ENCODE data around the gene RAP2C.
"Not testable (repeated sequence)": the region's sequence is repeated elsewhere in the genome, so short reads cannot be mapped to it uniquely, and the experiment has no call there.

RAP2C gene

GRCh38 chrX:132199941-132200340 lies 19.3 kb downstream of the RAP2C start:
- no peak for DNase-seq (ENCODE audit: low read depth)

GRCh38 chrX:132193872-132194574 lies 25.2 kb downstream of the RAP2C start:
- DNase-seq (ENCODE audit: low read depth) = no peak

GRCh38 chrX:132191938-132192337 lies 27.3 kb downstream of the RAP2C start:
- DNase-seq (ENCODE audit: low read depth) = no peak

- no peak for DNase-seq (ENCODE audit: low read depth)
Observed at GRCh38 chrX:132188175-132188574, 31.1 kb downstream of the RAP2C start.

- no peak for DNase-seq (ENCODE audit: low read depth)
Observed at GRCh38 chrX:132187451-132187850, 31.8 kb downstream of the RAP2C start.

- DNase-seq (ENCODE audit: low read depth) = no peak
Observed at GRCh38 chrX:132184871-132185270, 34.4 kb downstream of the RAP2C start.

- DNase-seq (ENCODE audit: low read depth) = no peak
Observed at GRCh38 chrX:132181364-132181763, 37.9 kb downstream of the RAP2C start.

GRCh38 chrX:132180929-132181328 lies 38.3 kb downstream of the RAP2C start:
- no peak for DNase-seq (ENCODE audit: low read depth)

GRCh38 chrX:132173647-132174046 lies 45.6 kb downstream of the RAP2C start:
- no peak for DNase-seq (ENCODE audit: low read depth)

- DNase-seq (ENCODE audit: low read depth) = no peak
Observed at GRCh38 chrX:132171881-132172280, 47.4 kb downstream of the RAP2C start.

GRCh38 chrX:132171478-132171877 lies 47.8 kb downstream of the RAP2C start:
- no peak for DNase-seq (ENCODE audit: low read depth)

- DNase-seq (ENCODE audit: low read depth) = no peak
Observed at GRCh38 chrX:132169554-132169953, 49.7 kb downstream of the RAP2C start.

- no peak for DNase-seq (ENCODE audit: low read depth)
Observed at GRCh38 chrX:132165651-132166050, 53.6 kb downstream of the RAP2C start.

- no peak for DNase-seq (ENCODE audit: low read depth)
Observed at GRCh38 chrX:132165005-132165404, 54.2 kb downstream of the RAP2C start.

- not testable (repeated sequence) for DNase-seq (ENCODE audit: low read depth)
Observed at GRCh38 chrX:132163094-132163493, 56.2 kb downstream of the RAP2C start.

GRCh38 chrX:132153166-132153565 lies 66.1 kb downstream of the RAP2C start:
- no peak for DNase-seq (ENCODE audit: low read depth)
